ENCODE measurements around the gene DMRTC2. TPM values are rescaled to one million over a fixed set of nuclear protein-coding genes. Genes with fewer than 3 reads are reported as not detected.
A peak's percentile ranks its signal among the peaks of the same experiment; 100 is the strongest.

DMRTC2 gene
- total and polyA plus RNA-seq, 8 donors, result not detected

DNA sequence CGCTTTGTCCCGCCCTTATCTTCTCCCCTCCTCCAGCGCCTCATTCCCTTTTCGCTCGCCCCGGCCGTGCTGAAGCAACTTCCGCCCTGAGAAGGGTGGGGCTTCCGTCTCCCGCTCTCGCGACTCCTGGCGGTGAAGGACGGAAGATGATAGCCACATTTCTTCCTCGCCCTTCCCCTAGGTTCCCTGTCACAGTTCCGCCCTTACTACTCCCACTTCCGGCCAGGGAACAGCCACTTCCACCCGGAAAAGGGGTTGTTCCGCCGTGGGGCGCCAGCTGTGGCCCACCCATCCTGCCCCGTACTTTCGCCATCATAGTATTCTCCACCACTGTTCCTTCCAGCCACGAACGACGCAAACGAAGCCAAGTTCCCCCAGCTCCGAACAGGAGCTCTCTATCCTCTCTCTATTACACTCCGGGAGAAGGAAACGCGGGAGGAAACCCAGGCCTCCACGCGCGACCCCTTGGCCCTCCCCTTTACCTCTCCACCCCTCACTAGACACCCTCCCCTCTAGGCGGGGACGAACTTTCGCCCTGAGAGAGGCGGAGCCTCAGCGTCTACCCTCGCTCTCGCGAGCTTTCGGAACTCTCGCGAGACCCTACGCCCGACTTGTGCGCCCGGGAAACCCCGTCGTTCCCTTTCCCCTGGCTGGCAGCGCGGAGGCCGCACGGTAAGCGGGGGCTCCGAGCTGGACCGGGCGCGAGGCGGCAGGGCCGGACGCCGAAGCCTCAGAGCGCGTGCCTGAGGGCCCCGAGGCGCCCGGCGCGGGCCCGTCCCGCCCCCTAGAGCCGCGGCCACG is 15.0 kb downstream of the DMRTC2 start, which contains the start of gene RPS19:
Gene RPS19, plus strand, starts transcription at position 638 of the 801 bp plus-strand sequence. CDS start 520 bp downstream, outside the sequence.
- intact Hi-C loops (cut with DNase I), result no loop called here
- TF ChIP-seq, protein P1, sequence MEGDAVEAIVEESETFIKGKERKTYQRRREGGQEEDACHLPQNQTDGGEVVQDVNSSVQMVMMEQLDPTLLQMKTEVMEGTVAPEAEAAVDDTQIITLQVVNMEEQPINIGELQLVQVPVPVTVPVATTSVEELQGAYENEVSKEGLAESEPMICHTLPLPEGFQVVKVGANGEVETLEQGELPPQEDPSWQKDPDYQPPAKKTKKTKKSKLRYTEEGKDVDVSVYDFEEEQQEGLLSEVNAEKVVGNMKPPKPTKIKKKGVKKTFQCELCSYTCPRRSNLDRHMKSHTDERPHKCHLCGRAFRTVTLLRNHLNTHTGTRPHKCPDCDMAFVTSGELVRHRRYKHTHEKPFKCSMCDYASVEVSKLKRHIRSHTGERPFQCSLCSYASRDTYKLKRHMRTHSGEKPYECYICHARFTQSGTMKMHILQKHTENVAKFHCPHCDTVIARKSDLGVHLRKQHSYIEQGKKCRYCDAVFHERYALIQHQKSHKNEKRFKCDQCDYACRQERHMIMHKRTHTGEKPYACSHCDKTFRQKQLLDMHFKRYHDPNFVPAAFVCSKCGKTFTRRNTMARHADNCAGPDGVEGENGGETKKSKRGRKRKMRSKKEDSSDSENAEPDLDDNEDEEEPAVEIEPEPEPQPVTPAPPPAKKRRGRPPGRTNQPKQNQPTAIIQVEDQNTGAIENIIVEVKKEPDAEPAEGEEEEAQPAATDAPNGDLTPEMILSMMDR (IDR thresholded peaks at IDR 0.05), result peak; percentile 48 to 67 (median 54)
- H3K9me3 ChIP-seq, result no peaks in the 10 kb centered on the region
- H3K27me3 ChIP-seq, result no peaks in the 10 kb centered on the region
- H3K4me3 ChIP-seq, result peak within 1 kb of the TSS; percentile 73 to 96 (median 90)
- WGBS, 2 donors, result 0% methylated on average over 73 to 76 of the region's 76 CpGs
- peaks cover 20 to 33% (median 22%) of the 10 kb centered on the region in 3 donors for H3K4me1 ChIP-seq
- peak; percentile 89 for FAIRE-seq
- H3K27ac ChIP-seq, result peak within 1 kb of the TSS; percentile 90 to 98 (median 94)
- ATAC-seq, result peak; percentile 90 to 95 (median 90)
- peak; percentile 97 to 100 (median 99) for DNase-seq
- peaks cover 0 to 24% (median 13%) of the 10 kb centered on the region in 3 donors for H3K36me3 ChIP-seq

DNA sequence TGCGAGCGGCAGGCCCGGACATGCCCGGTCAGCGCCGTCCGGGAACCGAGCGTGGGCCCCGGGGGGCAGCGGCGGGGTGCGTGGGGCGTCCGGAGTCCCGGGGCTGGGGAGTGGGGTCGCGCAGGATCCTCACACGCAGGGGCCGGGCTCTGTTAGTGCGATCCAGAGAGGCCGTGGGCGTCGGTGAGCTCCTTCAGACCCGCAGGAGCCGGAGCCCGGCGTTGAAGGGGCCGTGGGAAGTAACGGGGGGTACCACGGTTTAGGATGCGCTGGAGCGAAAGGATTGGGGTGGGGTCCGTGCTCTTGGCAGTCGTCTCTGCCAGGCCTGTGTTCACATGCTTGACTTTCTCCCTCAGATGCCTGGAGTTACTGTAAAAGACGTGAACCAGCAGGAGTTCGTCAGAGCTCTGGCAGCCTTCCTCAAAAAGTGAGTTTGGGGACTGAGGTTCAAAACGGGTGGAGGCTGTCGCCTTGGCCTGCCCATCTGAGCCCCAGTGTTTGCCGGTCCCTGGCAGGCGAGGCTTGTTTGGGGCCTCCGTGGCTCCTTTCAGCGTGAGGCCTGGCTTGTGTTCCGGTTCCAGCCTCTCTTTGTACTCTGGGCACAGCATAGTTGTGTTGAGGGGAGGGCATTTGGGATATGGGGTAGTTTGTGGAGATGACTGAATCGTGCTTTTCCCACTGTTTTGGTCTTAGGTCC is 15.7 kb downstream of the DMRTC2 start:
- FAIRE-seq (no peak), ATAC-seq (no peak), DNase-seq (no peak)
- H3K4me3 ChIP-seq, result peak overlapping the region; percentile 73 to 96 (median 90)
- TF ChIP-seq, protein P1 (IDR thresholded peaks at IDR 0.05), result no peak
- no peaks in the 10 kb centered on the region for H3K9me3 ChIP-seq
- WGBS, 2 donors, result 1% methylated on average over 42 to 45 of the region's 45 CpGs
- H3K36me3 ChIP-seq, result peaks cover 2 to 30% (median 16%) of the 10 kb centered on the region in 3 donors
- intact Hi-C loops (cut with DNase I), result no loop called here
- no peaks in the 10 kb centered on the region for H3K27me3 ChIP-seq
- peaks cover 20 to 33% (median 22%) of the 10 kb centered on the region in 3 donors for H3K4me1 ChIP-seq
- H3K27ac ChIP-seq, result peak overlapping the region; percentile 90 to 98 (median 94)

DNA sequence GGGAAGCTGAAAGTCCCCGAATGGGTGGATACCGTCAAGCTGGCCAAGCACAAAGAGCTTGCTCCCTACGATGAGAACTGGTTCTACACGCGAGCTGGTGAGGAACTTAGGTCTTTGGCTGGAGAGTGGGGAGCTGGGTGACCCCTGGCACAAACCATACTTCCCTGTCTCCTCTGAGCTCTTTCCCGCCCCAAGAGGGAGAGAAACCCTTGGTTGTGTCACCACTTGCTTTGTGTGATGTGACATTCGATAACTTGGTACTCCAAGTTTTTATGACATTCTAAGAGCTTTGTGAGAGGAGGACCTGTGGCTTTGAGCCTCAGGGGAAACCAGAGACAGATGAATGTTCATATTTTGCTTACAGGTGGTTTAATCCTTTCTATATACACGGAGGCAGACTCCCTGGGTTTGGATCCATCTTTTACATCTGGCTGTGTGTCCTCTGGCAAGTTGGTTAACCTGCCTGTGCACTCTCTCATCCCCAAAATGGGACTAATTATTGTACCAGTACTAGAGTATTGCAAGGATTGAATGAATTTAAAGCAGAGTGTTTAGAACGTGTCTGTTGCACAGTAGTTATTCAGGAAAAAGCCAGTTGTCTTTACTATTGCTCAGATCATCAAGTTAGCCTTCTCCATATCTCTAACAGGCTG is 16.4 kb downstream of the DMRTC2 start:
- peaks cover 2 to 30% (median 16%) of the 10 kb centered on the region in 3 donors for H3K36me3 ChIP-seq
- no peak for ATAC-seq
- no peak for DNase-seq
- FAIRE-seq, result no peak
- H3K27me3 ChIP-seq, result no peaks in the 10 kb centered on the region
- peaks cover 20 to 33% (median 25%) of the 10 kb centered on the region in 3 donors for H3K4me1 ChIP-seq
- H3K9me3 ChIP-seq, result no peaks in the 10 kb centered on the region
- intact Hi-C loops (cut with DNase I), result no loop called here
- 24 to 27% methylated on average over 9 of the region's 9 CpGs for WGBS, 2 donors
- TF ChIP-seq, protein P1 (IDR thresholded peaks at IDR 0.05), result no peak
- peak overlapping the region in 2 of 4 donors; percentile 90 to 95 for H3K27ac ChIP-seq
- H3K4me3 ChIP-seq, result peak overlapping the region; percentile 73 to 96 (median 90)

DNA sequence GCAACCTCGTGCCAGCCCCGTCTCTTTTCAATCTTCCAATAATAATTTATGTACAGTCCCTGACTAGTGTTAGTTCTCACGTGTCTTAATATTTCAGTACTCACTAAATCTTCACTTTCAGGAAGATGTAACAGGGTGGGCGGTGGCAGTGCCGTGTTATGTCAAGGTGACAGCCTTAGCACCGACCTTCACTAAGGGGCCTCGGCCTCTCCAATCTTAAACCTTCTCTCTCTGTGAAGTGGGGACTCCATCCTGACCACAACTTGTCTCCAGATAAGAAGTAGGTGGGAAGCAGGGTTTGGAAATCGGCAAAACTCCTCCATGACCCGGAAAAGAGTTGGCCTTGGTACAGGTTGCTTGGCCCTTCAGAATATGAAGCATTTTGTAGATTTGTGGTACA is 17.0 kb downstream of the DMRTC2 start:
- TF ChIP-seq, protein P1 (IDR thresholded peaks at IDR 0.05), result no peak
- ATAC-seq, result no peak
- no peak overlapping the region for H3K27ac ChIP-seq
- peaks cover 20 to 33% (median 26%) of the 10 kb centered on the region in 3 donors for H3K4me1 ChIP-seq
- no peaks in the 10 kb centered on the region for H3K27me3 ChIP-seq
- peaks cover 2 to 30% (median 16%) of the 10 kb centered on the region in 3 donors for H3K36me3 ChIP-seq
- peak overlapping the region in 2 of 4 donors; percentile 92 to 96 for H3K4me3 ChIP-seq
- WGBS, 2 donors, result 50 to 69% methylated on average over 9 of the region's 9 CpGs
- intact Hi-C loops (cut with DNase I), result no loop called here
- no peak for FAIRE-seq
- no peaks in the 10 kb centered on the region for H3K9me3 ChIP-seq
- no peak for DNase-seq

Measured in pancreas (tissue), 10 donors.